Tibial nerve (tissue), 3 donors: ENCODE results near the gene RIMS3.

Source experiments
- POLR2A ChIP-seq, 2 donors: fragments of 450-650 bp; IDR thresholded peaks; one replicate each; pipeline ENCODE4 v1.6.1; 2017; ENCODE audit warnings: antibody characterized with exemption in 2 of 2, mild to moderate bottlenecking in 2 of 2, moderate library complexity in 2 of 2
- TF ChIP-seq, protein P1 (sequence below), 5 experiments: fragments of 200-600 bp in 3 of 5; fragments of 450-650 bp in 2 of 5; sonication (generic) in 3 of 5; IDR thresholded peaks; one replicate each; pipeline ENCODE4 v1.5.1; 2016 to 2019; ENCODE audit warnings: antibody characterized with exemption in 5 of 5, mild to moderate bottlenecking in 3 of 5, moderate library complexity in 2 of 5

DNA sequence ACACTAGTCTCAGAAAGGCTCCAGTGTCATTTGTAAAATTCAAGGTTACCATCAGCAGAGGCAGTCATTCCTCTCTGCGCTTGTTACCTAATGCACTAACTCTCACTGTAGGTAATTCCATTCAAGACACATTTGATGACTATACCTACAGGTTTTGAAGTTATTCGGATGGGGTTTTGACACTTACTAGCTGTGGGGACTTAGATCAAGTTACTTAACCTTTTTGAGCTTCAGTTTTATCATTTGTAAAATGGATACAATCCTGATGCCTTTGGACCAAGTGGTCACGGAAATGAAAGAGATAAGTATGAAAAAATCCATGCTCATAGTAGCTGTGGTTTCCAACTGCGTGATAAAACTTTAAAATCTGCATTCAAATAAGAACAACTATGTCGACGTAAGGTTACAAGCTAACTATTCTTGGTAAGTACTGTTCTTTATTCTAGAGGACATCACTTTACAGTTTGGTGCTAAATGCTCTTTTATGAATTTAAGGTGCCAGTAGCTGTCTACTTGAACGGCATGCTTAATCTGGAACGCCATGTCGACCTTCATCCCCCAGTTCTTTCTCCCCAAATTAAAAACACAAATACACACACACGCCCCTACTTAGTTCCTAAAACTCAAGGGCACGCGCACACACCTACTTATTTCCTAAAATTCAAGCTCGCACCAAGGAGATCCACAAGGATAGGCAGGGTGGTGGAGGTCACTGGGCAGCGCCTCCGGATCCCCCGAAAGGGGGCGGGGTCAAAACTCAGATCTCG lies 25.5 kb upstream of the RIMS3 start:
- TF ChIP-seq, protein P1, sequence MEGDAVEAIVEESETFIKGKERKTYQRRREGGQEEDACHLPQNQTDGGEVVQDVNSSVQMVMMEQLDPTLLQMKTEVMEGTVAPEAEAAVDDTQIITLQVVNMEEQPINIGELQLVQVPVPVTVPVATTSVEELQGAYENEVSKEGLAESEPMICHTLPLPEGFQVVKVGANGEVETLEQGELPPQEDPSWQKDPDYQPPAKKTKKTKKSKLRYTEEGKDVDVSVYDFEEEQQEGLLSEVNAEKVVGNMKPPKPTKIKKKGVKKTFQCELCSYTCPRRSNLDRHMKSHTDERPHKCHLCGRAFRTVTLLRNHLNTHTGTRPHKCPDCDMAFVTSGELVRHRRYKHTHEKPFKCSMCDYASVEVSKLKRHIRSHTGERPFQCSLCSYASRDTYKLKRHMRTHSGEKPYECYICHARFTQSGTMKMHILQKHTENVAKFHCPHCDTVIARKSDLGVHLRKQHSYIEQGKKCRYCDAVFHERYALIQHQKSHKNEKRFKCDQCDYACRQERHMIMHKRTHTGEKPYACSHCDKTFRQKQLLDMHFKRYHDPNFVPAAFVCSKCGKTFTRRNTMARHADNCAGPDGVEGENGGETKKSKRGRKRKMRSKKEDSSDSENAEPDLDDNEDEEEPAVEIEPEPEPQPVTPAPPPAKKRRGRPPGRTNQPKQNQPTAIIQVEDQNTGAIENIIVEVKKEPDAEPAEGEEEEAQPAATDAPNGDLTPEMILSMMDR (IDR thresholded peaks at IDR 0.05), result no peak
- no peak for TF ChIP-seq POLR2A (IDR thresholded peaks at IDR 0.05)
